ENCODE data around the gene CMTM3. TPM values are rescaled to one million over a fixed set of nuclear protein-coding genes. Genes with fewer than 3 reads are reported as not detected.

The CMTM3 gene
- total and polyA plus RNA-seq, 4 donors: 1.6 to 12.2 (median 4.6) TPM

GRCh38 chr16:66580605-66581209 lies 23.8 kb upstream of the CMTM3 start:
- Histone ChIP-seq H3K27me3 (ENCODE audit: control insufficient read depth in 4 of 4, insufficient read depth in 4 of 4, low read length in 3 of 4) (peaks cover 0 to 9% (median 0%) of the 10 kb centered on the region in 4 donors), H3K27ac (ENCODE audit: low read depth in 1 of 2, low read length in 2 of 2) (no peak overlapping the region), H3K9ac (ENCODE audit: low read depth in 1 of 2, low read length in 2 of 2) (no peak overlapping the region), H3K4me1 (ENCODE audit: control insufficient read depth in 4 of 4, insufficient read depth in 4 of 4, low read length in 3 of 4) (peaks cover 4 to 12% (median 5%) of the 10 kb centered on the region in 4 donors), H3K9me3 (ENCODE audit: control insufficient read depth in 4 of 4, low read length in 3 of 4) (no peaks in the 10 kb centered on the region), H3K4me3 (ENCODE audit: low read depth in 1 of 3, low read length in 3 of 3) (no peak overlapping the region), H3K36me3 (ENCODE audit: control insufficient read depth in 4 of 4, insufficient read depth in 3 of 4, low read depth in 1 of 4, low read length in 3 of 4) (no peaks in the 10 kb centered on the region)
- TF ChIP-seq YY1 (IDR thresholded peaks at IDR 0.05): no peak
- no peak for TF ChIP-seq RAD21 (IDR thresholded peaks at IDR 0.05)
- no peak for TF ChIP-seq HNF4A (conservative IDR thresholded peaks at IDR 0.05)
- TF ChIP-seq, protein P1, sequence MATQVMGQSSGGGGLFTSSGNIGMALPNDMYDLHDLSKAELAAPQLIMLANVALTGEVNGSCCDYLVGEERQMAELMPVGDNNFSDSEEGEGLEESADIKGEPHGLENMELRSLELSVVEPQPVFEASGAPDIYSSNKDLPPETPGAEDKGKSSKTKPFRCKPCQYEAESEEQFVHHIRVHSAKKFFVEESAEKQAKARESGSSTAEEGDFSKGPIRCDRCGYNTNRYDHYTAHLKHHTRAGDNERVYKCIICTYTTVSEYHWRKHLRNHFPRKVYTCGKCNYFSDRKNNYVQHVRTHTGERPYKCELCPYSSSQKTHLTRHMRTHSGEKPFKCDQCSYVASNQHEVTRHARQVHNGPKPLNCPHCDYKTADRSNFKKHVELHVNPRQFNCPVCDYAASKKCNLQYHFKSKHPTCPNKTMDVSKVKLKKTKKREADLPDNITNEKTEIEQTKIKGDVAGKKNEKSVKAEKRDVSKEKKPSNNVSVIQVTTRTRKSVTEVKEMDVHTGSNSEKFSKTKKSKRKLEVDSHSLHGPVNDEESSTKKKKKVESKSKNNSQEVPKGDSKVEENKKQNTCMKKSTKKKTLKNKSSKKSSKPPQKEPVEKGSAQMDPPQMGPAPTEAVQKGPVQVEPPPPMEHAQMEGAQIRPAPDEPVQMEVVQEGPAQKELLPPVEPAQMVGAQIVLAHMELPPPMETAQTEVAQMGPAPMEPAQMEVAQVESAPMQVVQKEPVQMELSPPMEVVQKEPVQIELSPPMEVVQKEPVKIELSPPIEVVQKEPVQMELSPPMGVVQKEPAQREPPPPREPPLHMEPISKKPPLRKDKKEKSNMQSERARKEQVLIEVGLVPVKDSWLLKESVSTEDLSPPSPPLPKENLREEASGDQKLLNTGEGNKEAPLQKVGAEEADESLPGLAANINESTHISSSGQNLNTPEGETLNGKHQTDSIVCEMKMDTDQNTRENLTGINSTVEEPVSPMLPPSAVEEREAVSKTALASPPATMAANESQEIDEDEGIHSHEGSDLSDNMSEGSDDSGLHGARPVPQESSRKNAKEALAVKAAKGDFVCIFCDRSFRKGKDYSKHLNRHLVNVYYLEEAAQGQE (IDR thresholded peaks at IDR 0.05): no peak
- TF ChIP-seq JUND (IDR thresholded peaks at IDR 0.05): no peak
- no peak for TF ChIP-seq FOXA1 (IDR thresholded peaks at IDR 0.05)
- no peak for DNase-seq (ENCODE audit: low spot score)
- 94% methylated on average over 4 of the region's 4 CpGs for WGBS

DNA sequence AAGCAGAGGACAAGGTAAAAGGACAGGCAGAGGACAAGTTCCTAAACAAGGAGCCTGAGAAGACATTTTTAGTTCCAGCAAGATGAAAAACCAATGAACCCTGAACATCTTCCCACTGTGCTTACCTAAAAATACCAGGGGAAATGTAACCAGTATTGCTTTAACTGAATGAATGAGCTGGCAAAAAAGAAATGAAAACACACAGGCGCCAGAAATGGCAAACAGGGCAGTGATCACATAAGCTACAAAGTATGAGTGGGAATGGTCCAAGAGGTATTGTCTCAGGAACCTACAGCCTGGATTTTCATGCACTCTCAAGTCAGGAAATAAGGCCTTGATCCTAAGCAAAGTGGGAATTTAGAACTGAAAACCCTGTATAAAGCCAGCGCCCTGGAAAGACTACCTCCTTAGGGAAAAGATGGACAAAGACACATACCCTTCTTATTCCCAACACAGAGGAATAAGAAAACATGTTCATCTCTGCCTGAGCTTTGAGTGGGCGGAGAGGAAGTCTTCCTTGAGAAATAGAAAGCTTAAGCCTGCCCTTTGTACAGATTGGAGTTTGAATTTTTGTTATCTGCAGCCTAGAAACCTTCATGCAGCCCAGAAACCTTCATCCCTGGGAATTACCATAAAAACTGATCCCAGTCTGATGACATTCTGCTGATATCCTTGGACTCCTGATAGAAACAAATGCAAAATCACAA lies 23.1 kb upstream of the CMTM3 start:
- Histone ChIP-seq H3K27me3 (ENCODE audit: control insufficient read depth in 4 of 4, insufficient read depth in 4 of 4, low read length in 3 of 4) (peaks cover 0 to 9% (median 0%) of the 10 kb centered on the region in 4 donors), H3K4me3 (ENCODE audit: low read depth in 1 of 3, low read length in 3 of 3) (no peak overlapping the region), H3K9ac (ENCODE audit: low read depth in 1 of 2, low read length in 2 of 2) (no peak overlapping the region), H3K4me1 (ENCODE audit: control insufficient read depth in 4 of 4, insufficient read depth in 4 of 4, low read length in 3 of 4) (peaks cover 4 to 12% (median 5%) of the 10 kb centered on the region in 4 donors), H3K36me3 (ENCODE audit: control insufficient read depth in 4 of 4, insufficient read depth in 3 of 4, low read depth in 1 of 4, low read length in 3 of 4) (no peaks in the 10 kb centered on the region), H3K27ac (ENCODE audit: low read depth in 1 of 2, low read length in 2 of 2) (no peak overlapping the region), H3K9me3 (ENCODE audit: control insufficient read depth in 4 of 4, low read length in 3 of 4) (no peaks in the 10 kb centered on the region)
- TF ChIP-seq, protein P2, sequence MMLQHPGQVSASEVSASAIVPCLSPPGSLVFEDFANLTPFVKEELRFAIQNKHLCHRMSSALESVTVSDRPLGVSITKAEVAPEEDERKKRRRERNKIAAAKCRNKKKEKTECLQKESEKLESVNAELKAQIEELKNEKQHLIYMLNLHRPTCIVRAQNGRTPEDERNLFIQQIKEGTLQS (IDR thresholded peaks at IDR 0.05): no peak
- TF ChIP-seq EGR1 (IDR thresholded peaks at IDR 0.05; ENCODE audit: low read depth in 2 of 2) (no peak), HNF4A (conservative IDR thresholded peaks at IDR 0.05) (no peak), CTCF (IDR thresholded peaks at IDR 0.05; ENCODE audit: low read depth, low read length, missing input control) (no peak)
- no peak for DNase-seq (ENCODE audit: low spot score)
- WGBS: 94% methylated on average over 3 of the region's 3 CpGs

Measured in liver (tissue), 9 donors.